ENCODE measurements around the gene SH2B3. TPM values are rescaled to one million over a fixed set of nuclear protein-coding genes. Genes with fewer than 3 reads are reported as not detected.
A peak's percentile ranks its signal among the peaks of the same experiment; 100 is the strongest.

Gene SH2B3
- total RNA-seq, 1 experiment from 2014 or later = 120 TPM

DNA sequence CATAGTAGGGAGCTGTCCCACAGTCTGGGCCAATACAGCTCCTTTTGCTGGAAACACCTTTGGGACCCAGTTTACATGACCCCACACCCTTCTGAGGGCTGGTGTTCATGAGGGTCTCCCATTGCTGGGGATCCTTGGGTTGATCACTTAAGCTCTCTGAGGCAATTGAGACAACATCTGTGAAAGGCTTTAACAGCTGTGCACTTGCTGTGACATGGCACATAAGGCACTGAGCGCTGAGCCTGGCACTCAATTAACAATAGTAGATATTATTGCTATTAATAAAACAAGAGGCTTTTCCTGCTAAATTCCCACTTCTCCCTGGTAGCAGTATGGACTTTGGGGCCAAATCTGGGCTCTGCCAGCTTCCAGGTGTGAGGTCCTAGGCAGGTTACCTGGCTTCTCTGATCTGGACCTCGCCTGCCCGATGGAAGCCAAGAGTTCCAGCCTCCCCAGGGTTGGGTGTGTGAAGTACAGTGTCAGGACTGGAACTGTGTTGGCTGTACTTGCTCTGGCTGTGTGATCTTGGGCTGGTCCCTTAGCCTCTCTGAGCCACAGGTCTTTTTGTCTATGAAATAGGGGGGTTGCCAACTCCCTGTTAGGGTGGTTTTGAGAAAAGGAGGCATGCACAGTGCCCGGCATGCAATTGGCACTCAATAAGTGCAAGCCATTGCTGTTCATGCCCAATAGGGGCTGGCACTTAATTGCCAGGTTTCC lies 3.1 kb downstream of the SH2B3 start:
- peak; percentile 39 for DNase-seq (ENCODE audit: low read depth)

- DNase-seq (ENCODE audit: low read depth) = peak; percentile 76
Observed at GRCh38 chr12:111409403-111409779, 3.7 kb downstream of the SH2B3 start.

DNA sequence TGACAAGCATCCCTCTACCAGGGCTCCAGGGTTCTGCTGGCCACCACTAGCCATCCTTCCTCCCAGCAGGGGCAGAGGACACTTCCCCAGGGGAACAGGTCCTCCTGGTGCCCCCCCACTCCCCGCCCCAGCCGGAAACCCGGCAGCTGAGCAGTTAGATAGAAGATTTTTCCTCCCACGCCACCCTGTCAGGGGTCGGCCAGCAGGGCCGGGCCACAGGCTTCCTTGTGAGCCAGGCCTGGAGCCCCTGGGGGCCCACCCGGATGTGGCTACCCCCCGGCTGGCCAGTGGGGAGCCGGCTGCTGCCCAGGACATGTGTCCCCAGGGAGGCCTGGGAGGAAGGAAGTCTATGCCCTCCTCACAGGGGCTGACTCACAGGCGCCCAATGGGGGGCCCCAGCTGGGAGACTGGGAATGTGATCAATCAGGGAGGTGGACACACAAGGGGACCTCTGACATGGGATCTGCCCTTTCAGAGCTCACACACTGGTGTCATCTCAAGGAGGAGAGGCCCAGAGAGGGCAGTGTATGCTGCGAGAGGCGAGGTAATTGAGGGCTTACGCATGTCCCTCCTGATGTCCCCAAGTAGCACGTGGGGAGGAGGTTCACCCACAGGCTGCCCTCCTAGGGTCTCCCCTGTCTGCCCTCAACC lies 4.2 kb downstream of the SH2B3 start:
- peak; percentile 98 for DNase-seq (ENCODE audit: low read depth)

DNA sequence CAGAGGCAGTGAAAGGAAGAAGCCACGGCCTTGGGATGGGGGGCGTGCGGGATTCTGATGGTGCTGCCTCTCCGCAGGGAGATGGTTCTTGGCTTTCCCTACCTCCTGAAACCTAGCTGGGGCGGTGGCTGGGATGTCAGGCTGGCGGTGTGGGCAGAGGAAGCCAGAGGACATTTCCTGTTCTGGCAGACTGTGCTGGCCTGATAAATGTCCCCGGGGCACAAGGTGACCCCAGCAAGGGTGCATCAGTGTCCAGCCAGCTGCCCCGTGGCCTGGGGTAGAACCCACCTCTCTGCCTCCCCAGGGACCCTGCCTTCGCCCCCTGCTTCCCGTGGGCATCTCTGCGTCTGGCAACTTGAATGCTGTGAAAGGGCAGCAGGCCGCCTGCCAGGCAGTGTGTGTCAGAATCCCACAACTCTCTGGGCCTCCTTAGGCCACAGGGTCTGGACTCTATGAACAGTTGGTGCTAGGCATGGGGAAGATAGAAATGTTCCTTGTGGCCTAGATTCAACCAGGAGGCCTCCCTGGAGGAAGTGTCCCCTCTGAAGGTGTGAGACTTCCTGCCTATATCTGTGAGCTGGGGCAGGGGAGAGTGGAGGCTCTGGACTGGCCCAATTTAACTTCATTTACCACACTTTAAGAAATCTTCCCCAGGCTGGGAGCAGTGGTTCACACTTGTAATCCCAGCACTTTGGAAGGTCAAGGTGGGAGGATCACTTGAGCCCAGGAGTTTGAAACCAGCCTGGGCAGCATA lies 4.9 kb downstream of the SH2B3 start:
- peak; percentile 83 for DNase-seq (ENCODE audit: low read depth)

DNA sequence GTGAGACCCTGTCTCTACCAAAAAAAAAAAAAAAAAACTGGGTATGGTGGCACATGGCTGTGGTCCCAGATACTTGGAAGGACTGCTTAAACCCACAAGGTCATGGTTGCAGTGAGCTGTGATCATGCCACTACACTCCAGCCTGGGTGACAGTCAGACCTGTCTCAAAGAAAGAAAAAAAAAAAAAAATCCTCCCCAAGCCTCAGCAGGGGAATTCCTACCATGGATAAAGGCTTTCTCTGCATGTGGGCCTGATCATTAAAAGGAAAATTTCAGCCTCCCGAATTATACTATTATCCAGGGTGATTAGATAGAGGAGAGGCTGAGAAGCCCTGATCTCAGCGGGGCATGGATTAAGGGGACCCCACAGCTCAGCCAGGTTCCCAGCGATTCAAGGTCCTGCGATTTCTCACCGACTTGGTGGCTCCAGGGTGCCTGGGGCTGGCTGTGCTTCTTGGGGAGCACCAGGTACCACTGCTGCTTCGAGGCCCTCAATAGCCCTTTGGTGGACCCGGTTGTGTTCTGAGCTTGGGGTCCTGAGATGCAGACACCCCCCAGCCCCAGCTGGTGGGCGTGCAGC lies 5.6 kb downstream of the SH2B3 start:
- DNase-seq (ENCODE audit: low read depth) = no peak

- peak; percentile 54 for DNase-seq (ENCODE audit: low read depth)
Observed at GRCh38 chr12:111412007-111412829, 6.5 kb downstream of the SH2B3 start.

- DNase-seq (ENCODE audit: low read depth) = no peak
Observed at GRCh38 chr12:111412830-111413441, 7.2 kb downstream of the SH2B3 start.

DNA sequence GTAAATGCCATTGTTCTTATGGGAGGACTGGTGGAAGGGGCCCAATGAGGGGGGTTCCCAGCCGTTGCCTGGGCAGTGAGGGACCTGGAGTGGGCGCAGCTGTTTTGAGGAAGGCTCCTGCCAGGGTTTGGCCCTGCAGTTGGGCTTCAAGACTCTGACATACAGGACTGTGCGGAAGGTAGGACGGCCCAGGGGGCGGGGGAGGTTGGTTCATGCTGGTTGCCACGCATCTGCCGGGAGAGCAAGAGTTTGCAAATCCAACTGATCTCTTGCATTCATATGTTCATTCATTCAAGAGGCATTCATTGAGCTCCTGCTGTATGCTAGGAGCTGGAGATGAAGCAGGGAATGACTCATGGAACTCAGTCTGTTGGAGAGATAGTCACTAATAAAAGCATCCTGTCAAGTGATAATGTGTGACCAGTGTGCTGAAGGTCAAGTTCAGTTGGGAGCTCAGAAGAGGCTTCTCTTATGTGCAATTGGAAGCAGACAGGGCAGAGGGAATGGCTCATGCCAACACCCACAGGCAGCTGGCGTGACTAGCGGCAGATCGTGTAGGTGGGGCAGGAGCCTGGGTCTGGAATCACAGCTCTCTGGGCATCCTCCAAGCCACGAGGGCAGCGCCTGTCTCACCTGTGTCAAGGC lies 7.8 kb downstream of the SH2B3 start:
- DNase-seq (ENCODE audit: low read depth) = peak; percentile 89

- DNase-seq (ENCODE audit: low read depth) = no peak
Observed at GRCh38 chr12:111414711-111415252, 9.1 kb downstream of the SH2B3 start.

DNA sequence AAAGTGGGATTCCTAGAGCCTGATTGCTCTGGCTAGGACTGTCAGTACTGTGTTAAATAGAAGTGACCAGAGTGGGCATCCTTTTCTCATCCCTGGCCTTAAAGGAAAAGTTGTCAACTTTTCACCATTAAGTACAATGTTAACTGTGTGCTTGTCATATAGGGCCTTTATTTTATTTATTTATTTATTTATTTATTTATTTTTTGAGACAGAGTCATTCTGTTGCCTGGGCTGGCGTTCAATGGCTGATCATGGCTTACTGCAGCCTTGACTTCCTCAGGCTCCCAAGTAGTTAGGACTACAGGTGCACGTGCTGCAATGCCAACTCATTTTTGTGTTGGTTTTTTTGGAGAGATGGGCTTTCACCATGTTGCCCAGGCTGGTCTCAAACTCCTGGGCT lies 11.6 kb downstream of the SH2B3 start:
- no peak for DNase-seq (ENCODE audit: low read depth)

DNA sequence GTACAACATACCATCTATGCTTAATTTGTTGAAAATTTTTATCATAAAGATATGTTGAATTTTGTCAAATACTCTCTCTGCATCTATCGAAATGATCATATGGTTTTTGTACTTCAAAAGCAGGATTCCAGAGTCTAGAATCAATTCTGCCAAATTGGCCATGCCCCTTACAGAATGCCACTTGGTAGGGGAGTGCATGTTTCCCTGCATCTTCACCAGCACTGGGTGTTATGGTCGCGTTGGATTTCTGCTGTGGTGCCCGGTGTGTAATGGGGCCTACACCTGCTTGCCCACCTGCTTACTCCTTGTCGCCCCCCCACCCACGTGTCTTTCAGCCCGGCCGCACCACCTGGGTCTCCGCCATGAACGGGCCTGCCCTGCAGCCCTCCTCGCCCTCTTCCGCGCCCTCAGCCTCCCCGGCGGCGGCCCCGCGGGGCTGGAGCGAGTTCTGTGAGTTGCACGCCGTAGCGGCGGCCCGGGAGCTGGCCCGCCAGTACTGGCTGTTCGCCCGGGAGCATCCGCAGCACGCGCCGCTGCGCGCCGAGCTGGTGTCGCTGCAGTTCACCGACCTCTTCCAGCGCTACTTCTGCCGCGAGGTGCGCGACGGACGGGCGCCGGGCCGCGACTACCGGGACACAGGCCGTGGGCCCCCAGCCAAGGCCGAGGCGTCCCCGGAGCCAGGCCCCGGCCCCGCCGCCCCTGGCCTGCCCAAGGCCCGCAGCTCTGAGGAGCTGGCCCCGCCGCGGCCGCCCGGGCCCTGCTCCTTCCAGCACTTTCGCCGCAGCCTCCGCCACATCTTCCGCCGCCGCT lies 12.3 kb downstream of the SH2B3 start:
- no peak for DNase-seq (ENCODE audit: low read depth)

DNA sequence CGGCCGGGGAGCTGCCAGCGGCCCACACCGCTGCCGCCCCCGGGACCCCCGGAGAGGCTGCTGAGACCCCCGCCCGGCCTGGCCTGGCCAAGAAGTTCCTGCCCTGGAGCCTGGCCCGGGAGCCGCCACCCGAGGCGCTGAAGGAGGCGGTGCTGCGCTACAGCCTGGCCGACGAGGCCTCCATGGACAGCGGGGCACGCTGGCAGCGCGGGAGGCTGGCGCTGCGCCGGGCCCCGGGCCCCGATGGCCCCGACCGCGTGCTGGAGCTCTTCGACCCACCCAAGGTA lies 12.8 kb downstream of the SH2B3 start:
- no peak for DNase-seq (ENCODE audit: low read depth)

- DNase-seq (ENCODE audit: low read depth) = no peak
Observed at GRCh38 chr12:111419784-111420183, 14.1 kb downstream of the SH2B3 start.

DNA sequence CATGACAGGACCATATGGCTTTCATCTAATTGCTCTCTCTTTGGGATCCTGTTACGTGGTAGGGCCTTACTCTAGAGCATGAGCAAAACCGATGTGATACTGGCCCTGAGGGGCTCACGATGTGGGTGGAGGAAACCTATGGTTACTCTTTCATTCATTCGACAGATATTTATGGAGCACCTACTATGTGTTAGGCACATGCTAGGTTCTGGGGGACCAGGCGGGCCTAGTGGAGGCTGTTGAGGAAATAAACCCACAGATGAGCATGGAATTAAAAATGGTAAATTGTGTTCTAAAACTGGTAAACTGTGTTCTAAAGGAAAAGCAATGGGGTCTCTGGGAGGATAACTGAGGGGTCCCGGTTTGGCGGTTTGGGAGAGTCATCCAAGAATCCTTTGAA lies 14.8 kb downstream of the SH2B3 start:
- no peak for DNase-seq (ENCODE audit: low read depth)

- no peak for DNase-seq (ENCODE audit: low read depth)
Observed at GRCh38 chr12:111424189-111424792, 18.6 kb downstream of the SH2B3 start.

- DNase-seq (ENCODE audit: low read depth) = no peak
Observed at GRCh38 chr12:111424793-111425251, 19.1 kb downstream of the SH2B3 start.

DNA sequence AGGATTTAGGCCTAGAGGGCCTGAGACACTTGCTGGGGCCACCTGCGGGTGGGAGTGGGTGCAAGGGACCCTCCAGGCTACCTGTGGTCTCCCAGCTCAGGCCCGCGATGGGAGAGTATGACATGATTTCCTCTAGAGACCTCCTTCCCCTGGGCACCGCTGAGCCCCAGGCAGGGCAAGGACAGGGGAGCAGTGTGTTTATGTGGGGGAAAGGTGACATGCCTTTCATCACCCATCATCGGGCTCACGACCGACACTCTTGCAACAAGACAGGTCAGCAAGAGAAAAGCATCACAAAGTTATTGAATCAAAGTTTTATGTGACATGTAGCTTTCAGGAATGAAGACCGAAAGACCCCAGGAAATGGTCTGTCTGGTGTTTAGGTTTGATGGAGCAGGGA lies 19.9 kb downstream of the SH2B3 start:
- DNase-seq (ENCODE audit: low read depth) = no peak

- DNase-seq (ENCODE audit: low read depth) = no peak
Observed at GRCh38 chr12:111426344-111427185, 20.8 kb downstream of the SH2B3 start.
